ENCODE measurements around the gene PLOD3. TPM values are rescaled to one million over a fixed set of nuclear protein-coding genes. Genes with fewer than 3 reads are reported as not detected.

PLOD3 gene
- total and polyA plus RNA-seq, 9 of the 15 experiments (the other 6 are each of a cell fraction or from before 2014, with no cell fraction given) = 2.8 to 101 (median 30.9) TPM

GRCh38 chr7:101245147-101245668 lies 27.8 kb upstream of the PLOD3 start:
- in situ Hi-C loops (cut with MboI) (no loop called here), intact Hi-C loops (cut with micrococcal nuclease) (no loop called here)
- 33% methylated on average over 32 of the region's 32 CpGs for WGBS (ENCODE audit: insufficient coverage, low coverage, missing lambda C conversion rate)
- peaks cover 7% of the 10 kb centered on the region; the same call in 1 of the 2 replicates for H4K20me1 ChIP-seq (replicated peaks; ENCODE audit: control insufficient read depth, insufficient read depth, low read length)
- H3K79me2 ChIP-seq (ENCODE audit: control insufficient read depth, insufficient read depth, low read length) = peaks cover 63% of the 10 kb centered on the region
- DNase-seq (ENCODE audit: extremely low read depth in 1 of 4, low spot score in 3 of 4) (no peak), FAIRE-seq (no peak), ATAC-seq (no peak)
- peaks cover 51% of the 10 kb centered on the region for H3K36me3 ChIP-seq (ENCODE audit: control insufficient read depth, insufficient read depth, low read length)
- H3K4me3 ChIP-seq = peak overlapping the region; percentile 69
- CTCF ChIA-PET (ENCODE audit: low intra/inter-chr PET ratio) = interaction anchor here (0.9 kb wide), 1 partner anchor 102 kb away, joined by 6 read pairs; no protein-coding TSS in a partner anchor
- H3K4me2 ChIP-seq (ENCODE audit: insufficient read depth, low read length) = peak overlapping the region; percentile 100
- peaks cover 8% of the 10 kb centered on the region for H3K9me3 ChIP-seq (replicated peaks; ENCODE audit: control insufficient read depth, insufficient read depth, low read depth, low read length)
- peak overlapping the region; percentile 91 for H2AFZ ChIP-seq (ENCODE audit: low read depth, low read length)
- POLR2A ChIA-PET = interaction anchor here (1.4 kb wide), 1 partner anchor 9 kb away, joined by 9 read pairs; no protein-coding TSS in a partner anchor
- H3K27me3 ChIP-seq (ENCODE audit: control insufficient read depth in 2 of 2, insufficient read depth in 2 of 2, low read length in 2 of 2) = no peaks in the 10 kb centered on the region
- TSS peak; percentile 89 for BruUV-seq (replicated peaks)
- H3K4me1 ChIP-seq (replicated peaks in 1 of 2; ENCODE audit: control insufficient read depth in 2 of 2, insufficient read depth in 2 of 2, low read length in 2 of 2) = peaks cover 17 to 48% of the 10 kb centered on the region in 2 experiments; a peak in 4 of 5 replicates
- H3K27ac ChIP-seq (ENCODE audit: extremely low read depth, low read depth, low read length) = peak overlapping the region; percentile 93
- no peaks in the 10 kb centered on the region for H3K9me1 ChIP-seq (ENCODE audit: control insufficient read depth, insufficient read depth, low read length)
- peak overlapping the region; percentile 94 to 98 for H3K9ac ChIP-seq (ENCODE audit: insufficient read depth in 1 of 2, low read depth in 2 of 2, low read length in 2 of 2)
- TF ChIP-seq CXXC5 (CRISPR knock-in tag; IDR thresholded peaks at IDR 0.05) = peak; percentile 66
- TF ChIP-seq L3MBTL2 (IDR thresholded peaks at IDR 0.05) = 0 out of 2 replicates have a peak, but pooled peaks have one; percentile 31
- TF ChIP-seq ZBTB33 (CRISPR knock-in tag; IDR thresholded peaks at IDR 0.05) = peak; percentile 89
- TF ChIP-seq CREB3L1 (IDR thresholded peaks at IDR 0.05; ENCODE audit: borderline replicate concordance, low read depth) = no peak
- TF ChIP-seq POLR2A (conservative IDR thresholded peaks at IDR 0.05) = peak; percentile 70
- peak in 1 of 2 experiments; percentile 49; a peak in 1 of 4 replicates for TF ChIP-seq MLLT1 (IDR thresholded peaks at IDR 0.05)
- TF ChIP-seq NRF1 (conservative IDR thresholded peaks at IDR 0.05 in 1 of 2, IDR thresholded peaks at IDR 0.05 in 1 of 2) = peak; percentile 96 to 97
- TF ChIP-seq PHTF2 (CRISPR knock-in tag; IDR thresholded peaks at IDR 0.05) = no peak
- TF ChIP-seq POLR2AphosphoS2 (IDR thresholded peaks at IDR 0.05; ENCODE audit: low read length) = 0 out of 2 replicates have a peak, but pooled peaks have one; percentile 11
- TF ChIP-seq USF1 (CRISPR knock-in tag; IDR thresholded peaks at IDR 0.05) = peak; percentile 82
- peak; percentile 2; the same call in 1 of the 2 replicates for TF ChIP-seq BHLHE40 (IDR thresholded peaks at IDR 0.05; ENCODE audit: low read length)
- TF ChIP-seq USF2 (CRISPR knock-in tag; IDR thresholded peaks at IDR 0.05) = peak; percentile 81
- TF ChIP-seq HNRNPLL (IDR thresholded peaks at IDR 0.05; ENCODE audit: low read depth, low read length, poor library complexity, severe bottlenecking) = peak; percentile 59
- peak; percentile 65 for TF ChIP-seq MEIS2 (IDR thresholded peaks at IDR 0.05; ENCODE audit: partially characterized antibody)

All from K562 (cell line).